ENCODE data around the gene ZDHHC6. TPM values are rescaled to one million over a fixed set of nuclear protein-coding genes. Genes with fewer than 3 reads are reported as not detected.
A peak's percentile ranks its signal among the peaks of the same experiment; 100 is the strongest.
"Not testable (repeated sequence)": the region's sequence is repeated elsewhere in the genome, so short reads cannot be mapped to it uniquely, and the experiment has no call there.

Gene ZDHHC6, protein sequence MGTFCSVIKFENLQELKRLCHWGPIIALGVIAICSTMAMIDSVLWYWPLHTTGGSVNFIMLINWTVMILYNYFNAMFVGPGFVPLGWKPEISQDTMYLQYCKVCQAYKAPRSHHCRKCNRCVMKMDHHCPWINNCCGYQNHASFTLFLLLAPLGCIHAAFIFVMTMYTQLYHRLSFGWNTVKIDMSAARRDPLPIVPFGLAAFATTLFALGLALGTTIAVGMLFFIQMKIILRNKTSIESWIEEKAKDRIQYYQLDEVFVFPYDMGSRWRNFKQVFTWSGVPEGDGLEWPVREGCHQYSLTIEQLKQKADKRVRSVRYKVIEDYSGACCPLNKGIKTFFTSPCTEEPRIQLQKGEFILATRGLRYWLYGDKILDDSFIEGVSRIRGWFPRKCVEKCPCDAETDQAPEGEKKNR
- total RNA-seq = 19.5 TPM
- long read RNA-seq, transcript ZDHHC6-202 (11 exons, 2,170 nt) = major isoform, 10 of 13 reads
- long read RNA-seq, partial matches to known transcripts = 1 of 13 reads
- long read RNA-seq, other reads (novel, unspliced or antisense) = 2 of 13 reads

DNA sequence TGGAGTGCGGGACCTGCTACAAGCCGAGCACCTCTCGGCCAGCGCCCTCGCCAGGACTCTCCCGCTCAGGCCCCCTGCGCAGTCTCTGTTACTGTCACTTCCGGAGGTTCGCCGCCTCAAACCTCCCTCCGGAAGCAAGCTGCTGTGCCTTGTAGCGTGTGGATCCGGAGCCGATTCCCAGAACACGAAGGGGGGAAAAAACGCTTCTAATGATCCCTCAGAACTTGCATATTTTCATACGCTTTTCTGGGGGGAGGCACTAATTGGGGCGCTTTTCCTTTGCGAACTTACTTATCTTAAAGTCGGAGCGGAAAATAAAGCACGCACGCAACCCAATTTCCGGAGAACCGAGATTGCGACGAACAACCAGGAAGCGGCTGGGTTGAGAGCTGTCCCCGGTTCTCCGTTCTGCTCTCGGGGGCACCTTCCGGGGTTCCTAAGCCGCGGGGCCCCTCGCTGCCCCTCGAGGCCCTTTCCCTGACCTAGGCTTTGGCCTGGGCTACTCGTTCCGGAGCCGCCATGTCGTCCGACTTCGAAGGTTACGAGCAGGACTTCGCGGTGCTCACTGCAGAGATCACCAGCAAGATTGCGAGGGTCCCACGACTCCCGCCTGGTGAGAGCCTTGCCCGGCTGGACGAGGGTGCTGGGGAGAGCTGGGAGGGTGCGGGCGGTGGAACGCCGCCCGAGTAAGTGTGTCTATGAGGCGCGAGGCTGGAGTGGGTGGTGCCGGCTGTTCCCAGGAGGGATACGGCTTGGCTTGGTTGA is at the start of gene ZDHHC6, which contains the start of gene VTI1A:
Gene ZDHHC6, minus strand, starts transcription at position 60 of the 765 bp plus-strand sequence. CDS start 1,478 bp downstream, outside the sequence.
Gene VTI1A, plus strand, starts transcription at position 361 of the 765 bp plus-strand sequence. Its CDS starts 159 bp downstream, at position 520.
- intact Hi-C loops (cut with DNase I) = no loop called here
- DNase-seq (ENCODE audit: missing footprints) (peak; percentile 92), ATAC-seq (peak; percentile 97)

DNA sequence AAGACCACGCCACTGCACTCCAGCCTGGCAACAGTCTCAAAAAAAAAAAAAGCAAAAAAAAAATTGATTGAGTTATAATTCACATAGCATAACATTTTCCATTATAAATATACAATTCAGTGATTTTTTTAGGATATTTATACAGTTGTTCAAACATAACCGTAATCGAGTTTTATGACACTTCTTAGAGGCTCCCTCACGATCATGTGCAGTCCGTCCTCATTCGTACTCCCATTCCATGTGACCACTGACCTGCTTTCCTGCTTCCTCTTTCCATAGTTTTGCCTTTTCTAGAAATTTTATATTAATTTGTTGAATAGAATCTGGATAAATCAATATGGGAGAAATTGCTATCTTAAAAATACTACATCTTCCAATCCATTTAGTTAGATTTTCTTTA is 46.0 kb upstream of the ZDHHC6 start:
- ATAC-seq = no peak
- intact Hi-C loops (cut with DNase I) = no loop called here
- DNase-seq (ENCODE audit: missing footprints) = no peak

DNA sequence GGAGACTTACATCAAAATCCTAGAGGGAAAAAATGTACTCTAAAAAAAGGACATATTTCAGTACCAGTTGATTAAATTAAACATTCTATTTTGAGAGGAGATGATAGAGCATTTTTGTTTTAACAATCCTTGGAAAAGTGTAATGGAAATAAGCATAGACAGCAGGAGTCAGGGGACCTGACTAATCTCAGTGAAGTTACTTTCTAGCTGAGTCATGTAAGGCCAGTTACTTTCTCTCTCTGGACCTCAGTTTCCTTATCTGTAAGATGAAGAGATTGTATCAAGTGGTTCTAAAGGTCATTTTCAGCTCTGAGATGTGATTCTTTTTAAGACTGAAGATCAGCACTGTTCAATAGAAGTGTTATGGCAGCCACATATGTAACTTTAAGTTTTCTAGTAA is 44.4 kb upstream of the ZDHHC6 start:
- intact Hi-C loops (cut with DNase I) = no loop called here
- DNase-seq (ENCODE audit: missing footprints) (no peak), ATAC-seq (no peak)

DNA sequence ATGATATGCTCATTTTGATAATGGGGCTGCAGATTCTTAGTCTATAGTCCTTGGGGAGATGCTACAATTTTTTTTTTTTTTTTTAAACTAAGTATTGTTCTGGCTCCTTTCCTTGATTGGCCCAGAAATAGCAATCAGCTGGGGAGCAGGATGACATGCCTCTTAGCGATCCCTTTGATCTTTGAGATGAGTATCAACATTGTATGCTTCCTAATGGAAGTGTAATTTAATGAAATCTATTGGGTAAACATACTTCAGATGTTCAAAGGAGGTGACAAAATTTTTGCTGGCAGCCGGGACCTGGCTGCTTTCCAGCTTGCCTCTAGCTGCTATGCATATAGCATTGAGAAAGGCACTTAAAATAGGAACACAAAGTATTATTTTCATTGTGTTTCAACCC is 43.8 kb upstream of the ZDHHC6 start:
- DNase-seq (ENCODE audit: missing footprints) (no peak), ATAC-seq (no peak)
- intact Hi-C loops (cut with DNase I) = no loop called here

DNA sequence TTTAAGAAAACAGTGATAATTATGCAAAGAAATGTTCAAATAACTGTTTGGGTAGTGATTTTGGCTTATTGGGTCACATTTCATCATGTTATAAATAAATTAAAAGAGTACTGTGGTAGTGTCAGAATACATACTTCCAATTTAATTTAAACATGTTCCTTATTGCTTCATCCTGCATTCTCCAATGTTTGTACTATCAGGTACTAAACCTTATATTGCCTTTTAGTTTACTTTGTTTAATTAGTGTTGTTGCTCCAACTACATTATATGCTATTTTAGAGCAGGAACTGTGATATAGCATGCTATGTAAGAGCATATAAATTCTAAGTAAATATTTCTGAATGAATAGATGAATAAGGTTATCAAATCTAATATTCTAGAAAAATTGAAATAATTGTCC is 41.2 kb upstream of the ZDHHC6 start:
- intact Hi-C loops (cut with DNase I) = no loop called here
- no peak for ATAC-seq
- no peak for DNase-seq (ENCODE audit: missing footprints)

DNA sequence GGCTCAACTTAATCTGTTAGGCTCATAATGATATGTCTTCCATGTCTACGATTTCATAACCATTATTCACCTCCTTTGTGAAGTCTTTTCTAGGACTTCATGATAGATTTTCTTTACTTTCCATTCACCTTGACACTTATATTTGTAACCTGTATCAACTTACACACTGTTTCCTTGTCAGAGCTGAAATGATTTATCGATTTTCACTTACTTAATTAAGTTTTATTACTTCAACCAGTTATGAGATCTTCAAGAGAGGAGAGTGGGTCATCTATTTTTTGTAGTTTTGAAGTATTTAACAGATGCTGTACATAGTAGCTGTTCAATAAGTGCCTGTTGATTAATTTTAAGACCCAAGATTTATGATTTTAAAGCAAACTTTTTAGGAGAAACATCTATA is 37.7 kb upstream of the ZDHHC6 start:
- ATAC-seq = no peak
- intact Hi-C loops (cut with DNase I) = no loop called here

DNA sequence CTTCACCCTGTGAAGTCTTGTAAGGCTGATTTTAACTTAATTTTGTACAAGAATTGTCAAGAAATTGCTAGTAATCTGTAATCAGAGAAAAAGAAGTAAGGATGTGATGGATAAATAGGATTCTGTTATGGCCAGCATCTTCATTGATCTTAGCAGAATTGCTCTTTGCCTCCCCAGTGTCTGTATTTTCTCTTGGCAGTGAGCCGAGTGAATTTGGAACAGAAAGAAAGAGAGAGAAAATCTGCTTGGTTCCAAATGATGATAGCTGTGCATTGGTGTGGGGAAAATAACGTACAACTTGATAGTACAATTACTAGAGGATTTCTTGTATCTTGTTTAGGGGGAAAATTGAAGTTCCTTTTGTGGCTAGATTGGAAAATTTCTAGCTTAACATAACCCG is 34.9 kb upstream of the ZDHHC6 start:
- intact Hi-C loops (cut with DNase I) = no loop called here
- DNase-seq (ENCODE audit: missing footprints) (no peak), ATAC-seq (no peak)

More for the DNA sequence above, 37.7 kb upstream of the ZDHHC6 start:
- DNase-seq (ENCODE audit: missing footprints) = no peak

DNA sequence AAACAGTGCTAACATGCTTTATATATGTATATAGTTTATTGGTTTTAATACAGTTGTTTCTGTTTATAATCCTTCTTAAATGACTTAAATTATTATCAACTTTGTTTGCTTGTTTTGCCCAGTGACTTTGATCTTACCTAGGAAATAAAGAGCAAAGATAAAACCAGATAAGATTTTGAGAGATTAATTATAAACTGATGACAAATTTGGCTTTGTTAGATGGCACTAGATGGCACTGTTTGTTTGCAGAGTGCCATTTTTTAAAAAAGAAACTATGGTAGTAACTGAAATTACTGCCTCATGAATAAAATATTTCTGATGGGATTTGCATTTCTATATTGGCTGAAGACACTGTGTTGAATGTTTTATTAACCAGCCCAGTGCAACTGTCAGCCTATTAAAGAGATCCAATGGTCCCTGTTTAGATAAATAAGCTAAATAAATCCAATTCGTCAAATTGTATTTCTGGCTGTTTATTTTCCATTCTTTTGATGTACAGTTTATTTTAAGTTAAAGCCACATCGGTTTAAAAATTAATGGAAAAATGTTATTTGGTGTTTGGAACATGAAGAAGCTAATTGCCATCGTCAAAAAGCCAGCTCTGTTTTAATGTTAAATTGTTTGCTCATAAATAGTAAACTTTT is 29.0 kb upstream of the ZDHHC6 start:
- ATAC-seq (no peak), DNase-seq (ENCODE audit: missing footprints) (no peak)
- intact Hi-C loops (cut with DNase I) = no loop called here

DNA sequence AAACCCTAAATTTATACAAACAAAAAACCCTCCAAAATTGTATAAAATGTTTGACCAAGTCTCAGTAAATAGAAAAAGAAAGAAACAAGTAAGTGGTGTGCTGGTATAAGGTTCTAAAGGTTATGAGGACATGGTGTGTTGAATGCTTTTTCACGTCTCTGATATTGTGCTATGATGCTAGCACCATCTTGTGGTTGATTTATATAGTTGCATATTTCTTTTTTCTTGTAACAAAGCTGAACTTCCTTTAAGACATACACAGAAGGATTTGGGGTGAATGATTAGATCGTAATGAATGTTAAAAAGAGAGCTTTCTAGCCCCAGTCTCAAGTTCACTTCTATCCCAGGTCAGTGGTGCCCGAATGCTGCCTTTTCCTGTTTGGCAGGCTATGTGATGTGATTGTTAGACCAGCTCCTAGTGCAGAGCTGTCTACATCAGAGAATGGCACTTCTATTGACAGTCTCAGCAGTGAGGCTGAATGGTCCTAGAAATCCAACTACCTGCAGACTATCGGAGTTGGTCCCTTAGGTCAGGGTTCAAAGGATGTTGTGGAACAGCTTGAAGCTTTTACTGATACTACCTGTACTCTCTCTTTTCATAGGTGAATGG is 25.3 kb upstream of the ZDHHC6 start:
- intact Hi-C loops (cut with DNase I) = loop anchor here (5.0 kb wide), 1 partner anchor 915 kb away; no protein-coding TSS in a partner anchor
- no peak for ATAC-seq

DNA sequence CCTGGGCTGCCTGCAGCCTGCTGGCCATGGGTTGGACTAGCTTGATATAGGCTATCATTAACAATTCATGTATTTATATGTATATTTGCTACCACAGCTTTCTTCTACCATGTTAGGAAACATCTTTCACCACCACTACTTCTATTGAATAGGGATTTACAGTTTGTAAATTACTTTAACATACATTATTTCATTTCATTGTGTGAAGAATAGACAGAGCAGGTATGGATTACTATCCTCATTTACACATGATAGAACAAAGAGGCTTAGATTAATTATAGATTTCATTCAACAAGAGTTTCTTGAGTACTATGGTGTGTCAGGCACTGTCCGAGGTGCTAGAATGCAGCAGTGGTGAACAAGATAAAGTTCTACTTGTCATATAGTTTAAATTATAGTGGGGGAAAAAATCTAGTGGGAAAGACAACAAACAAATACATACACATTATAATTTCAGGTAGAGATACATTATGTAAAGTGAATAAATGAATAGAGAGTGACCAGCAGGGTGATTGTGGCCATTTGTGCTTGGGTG is 20.9 kb upstream of the ZDHHC6 start:
- ATAC-seq (no peak), DNase-seq (ENCODE audit: missing footprints) (no peak)
- intact Hi-C loops (cut with DNase I) = no loop called here

More for the DNA sequence above, 25.3 kb upstream of the ZDHHC6 start:
- DNase-seq (ENCODE audit: missing footprints) = no peak

DNA sequence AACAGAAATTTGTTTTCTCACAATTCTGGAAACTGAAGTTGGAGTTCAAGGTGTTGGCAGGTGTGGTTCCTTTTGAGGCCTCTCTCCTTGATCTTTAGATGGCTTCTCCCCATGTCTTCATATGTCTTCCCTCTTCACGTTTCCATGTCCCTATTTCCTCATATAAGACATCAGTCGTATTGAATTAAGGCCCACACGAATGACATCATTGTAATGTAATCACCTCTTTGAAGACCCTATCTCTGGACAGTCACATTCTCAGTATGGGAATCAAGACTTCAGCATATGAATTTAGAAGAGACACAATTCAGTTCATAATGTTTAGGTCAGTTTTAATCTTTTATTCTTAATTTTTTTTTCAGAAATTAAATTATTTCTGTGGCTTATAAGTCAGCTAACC is 20.1 kb upstream of the ZDHHC6 start:
- no peak for DNase-seq (ENCODE audit: missing footprints)

DNA sequence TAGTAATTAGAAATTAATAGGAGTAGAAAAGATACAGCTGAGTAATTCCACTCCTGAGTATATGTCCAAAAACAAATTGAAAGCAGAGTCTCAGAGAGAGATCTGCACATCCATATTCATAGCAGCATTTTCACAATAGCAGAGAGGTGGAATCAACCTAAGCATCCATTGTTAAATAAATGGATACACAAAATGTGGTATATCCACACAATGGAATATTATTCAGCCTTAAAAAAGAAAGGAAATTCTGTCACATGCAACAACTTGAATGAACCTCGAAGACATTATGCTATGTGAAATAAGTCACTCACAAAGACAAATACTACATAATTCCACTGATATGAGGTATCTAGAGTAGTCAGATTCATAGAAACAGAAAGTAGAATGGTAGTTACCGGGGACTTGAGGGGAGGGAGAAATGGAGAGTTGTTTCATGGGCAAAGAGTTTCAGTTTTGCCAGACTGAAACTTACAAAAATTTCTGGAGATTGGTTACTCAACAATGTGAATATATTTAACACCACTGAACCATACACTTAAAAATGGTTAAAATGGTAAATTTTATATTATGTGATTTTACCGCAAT is 18.7 kb upstream of the ZDHHC6 start:
- ATAC-seq (no peak), DNase-seq (ENCODE audit: missing footprints) (no peak)
- intact Hi-C loops (cut with DNase I) = no loop called here

More for the DNA sequence above, 20.1 kb upstream of the ZDHHC6 start:
- intact Hi-C loops (cut with DNase I) = no loop called here
- no peak for ATAC-seq

DNA sequence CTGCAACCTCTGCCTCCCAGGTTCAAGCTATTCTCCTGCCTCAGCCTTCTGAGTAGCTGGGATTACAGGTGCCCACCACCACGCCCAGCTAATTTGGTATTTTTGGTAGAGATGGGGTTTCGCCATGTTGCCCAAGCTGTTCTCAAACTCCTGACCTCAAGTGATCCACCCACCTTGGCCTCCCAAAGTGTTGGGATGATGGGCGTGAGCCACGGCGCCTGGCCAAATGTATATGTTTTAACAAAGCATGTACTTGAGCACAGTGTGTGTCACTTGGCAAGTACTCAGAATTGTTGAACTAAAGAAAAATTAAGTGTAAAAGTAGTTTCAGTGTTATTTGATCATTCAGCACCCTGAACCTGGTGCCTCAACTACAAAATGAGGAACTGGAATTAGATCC is 17.4 kb upstream of the ZDHHC6 start:
- ATAC-seq; DNase-seq (ENCODE audit: missing footprints); intact Hi-C loops (cut with DNase I): not testable (repeated sequence)

DNA sequence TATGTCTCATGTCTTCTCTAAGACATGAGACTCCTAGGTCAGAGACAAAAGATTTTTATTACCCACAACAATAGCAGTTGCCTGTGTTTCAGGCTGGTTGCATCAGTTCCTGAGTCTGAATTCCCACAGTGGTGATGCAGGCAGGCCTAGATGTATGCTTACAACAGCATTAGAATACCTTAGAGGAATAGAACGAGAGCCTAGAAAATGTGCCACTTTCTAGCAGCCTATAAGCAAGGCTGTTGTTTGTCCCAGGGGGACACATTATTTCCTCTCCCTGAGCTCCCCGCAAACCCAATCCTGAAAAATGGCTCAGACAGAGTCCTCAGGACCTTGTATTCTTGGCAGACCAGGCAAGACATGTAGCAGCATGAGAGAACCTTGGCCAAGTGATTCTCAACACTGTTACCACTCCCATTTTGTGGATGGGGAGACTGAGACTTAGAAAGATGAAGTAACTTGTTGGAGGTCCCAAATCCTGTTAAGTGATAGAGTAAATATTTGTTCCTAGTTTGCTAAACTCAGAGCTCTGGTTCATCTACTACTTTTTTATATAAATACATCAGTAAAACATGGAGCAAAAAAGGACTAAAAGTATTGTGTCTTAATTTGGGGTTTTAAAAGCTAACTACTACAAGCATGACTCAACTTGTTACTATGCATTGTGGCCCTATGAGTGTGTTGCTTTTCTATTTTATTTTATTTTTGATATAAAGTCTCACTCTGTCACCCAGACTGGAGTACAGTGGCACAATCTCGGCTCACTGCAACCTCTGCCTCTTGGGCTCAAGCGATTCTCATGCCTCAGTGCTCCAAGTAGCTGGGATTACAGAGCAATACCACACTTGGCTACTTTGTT is 14.5 kb upstream of the ZDHHC6 start:
- intact Hi-C loops (cut with DNase I) = no loop called here
- ATAC-seq = no peak
- DNase-seq (ENCODE audit: missing footprints) = no peak

DNA sequence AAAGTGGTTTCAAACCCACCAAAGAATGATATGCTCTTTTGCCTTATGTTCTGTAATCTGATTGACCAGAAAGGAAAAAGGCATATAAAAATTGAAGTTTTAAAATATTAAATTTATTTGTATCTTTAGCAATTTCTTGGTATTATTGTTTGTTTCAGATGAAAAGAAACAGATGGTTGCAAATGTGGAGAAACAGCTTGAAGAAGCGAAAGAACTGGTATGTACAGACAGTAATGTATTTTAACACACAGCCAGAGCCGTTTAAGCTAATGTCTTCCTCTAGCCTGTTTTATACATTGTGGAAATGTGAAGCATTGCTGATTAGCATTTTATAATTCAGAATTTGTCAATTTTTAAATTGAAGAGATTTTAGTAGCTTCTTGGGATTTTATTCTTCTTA is 13.7 kb upstream of the ZDHHC6 start:
- ATAC-seq (no peak), DNase-seq (ENCODE audit: missing footprints) (no peak)
- intact Hi-C loops (cut with DNase I) = no loop called here

DNA sequence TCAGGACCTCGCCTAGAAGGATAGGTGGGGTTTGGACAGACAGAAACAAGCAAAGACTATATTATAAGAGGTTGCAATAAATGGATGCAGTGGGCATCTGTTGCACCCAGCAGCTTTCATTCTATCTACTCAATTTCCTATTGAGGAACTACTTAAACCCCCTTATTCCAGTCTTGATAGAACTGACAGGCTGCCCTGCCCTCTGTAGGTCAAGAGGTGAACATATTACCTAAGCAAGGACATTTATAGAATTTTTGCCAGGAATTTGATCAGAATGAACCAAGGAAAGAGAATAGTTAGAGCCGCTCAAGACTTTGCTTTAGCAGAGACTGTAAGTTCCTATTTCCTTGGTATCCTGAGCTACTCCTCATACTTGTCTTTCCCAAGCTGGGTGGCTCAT is 9.8 kb upstream of the ZDHHC6 start:
- ATAC-seq = no peak
- no peak for DNase-seq (ENCODE audit: missing footprints)
- intact Hi-C loops (cut with DNase I) = no loop called here

All from Right ventricle myocardium inferior (tissue), 1 donor.